Stimulated activated naive CD4-positive, alpha-beta T cell treated with Interleukin-2 at 50 U/mL for 16 hours (primary cell): Measurements from ENCODE around the gene LRRC7.

Experiments used
- DNase-seq: peaks from one replicate; lab custom pipeline; 2025; lab: John Stamatoyannopoulos, UW

Gene LRRC7

DNA sequence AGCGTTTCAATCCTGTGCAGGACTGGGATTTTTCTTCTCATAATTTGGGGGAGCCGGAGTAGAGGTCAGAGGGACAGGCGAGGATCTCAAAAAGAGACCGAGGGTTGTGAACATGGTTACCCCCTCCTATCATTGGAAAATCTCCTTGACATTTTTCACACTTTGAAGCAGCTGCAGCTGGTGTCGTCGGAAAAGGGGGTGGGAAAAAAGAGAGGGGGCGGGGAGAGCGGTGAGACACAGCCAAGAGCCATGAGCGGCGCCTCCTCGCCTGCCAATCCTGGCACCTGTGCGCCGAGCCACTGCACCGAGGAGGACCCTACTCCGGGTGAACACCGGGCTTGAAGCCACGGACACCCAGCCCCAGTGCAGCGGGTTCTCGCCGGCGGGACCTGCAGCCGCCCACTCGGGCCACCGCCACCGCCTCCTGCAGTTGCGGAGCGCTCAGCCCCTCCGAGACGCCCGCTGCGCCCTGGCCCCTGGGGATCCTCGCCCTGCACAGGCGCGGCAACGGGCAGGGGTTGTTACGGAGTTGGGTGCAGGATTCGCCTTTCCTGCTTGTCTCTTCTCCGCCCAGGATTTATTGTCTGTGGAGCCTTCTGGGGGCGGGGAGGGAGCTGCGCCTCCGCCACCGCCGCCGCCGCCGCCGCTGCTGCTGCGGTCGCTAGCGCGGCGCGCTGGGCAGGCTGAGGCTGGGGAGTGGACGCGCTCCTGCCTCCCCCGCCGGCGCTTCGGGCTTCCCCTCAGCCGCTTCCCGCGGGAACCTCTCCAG is at the start of gene LRRC7:
LRRC7 (plus strand) TSS at position 271 of the 769 bp plus-strand sequence. CDS start 718 bp downstream, outside the sequence.
- DNase-seq = no peak

- DNase-seq = no peak
These were observed 48.7 kb upstream of the LRRC7 start for GRCh38 chr1:69519006-69519405.

DNA sequence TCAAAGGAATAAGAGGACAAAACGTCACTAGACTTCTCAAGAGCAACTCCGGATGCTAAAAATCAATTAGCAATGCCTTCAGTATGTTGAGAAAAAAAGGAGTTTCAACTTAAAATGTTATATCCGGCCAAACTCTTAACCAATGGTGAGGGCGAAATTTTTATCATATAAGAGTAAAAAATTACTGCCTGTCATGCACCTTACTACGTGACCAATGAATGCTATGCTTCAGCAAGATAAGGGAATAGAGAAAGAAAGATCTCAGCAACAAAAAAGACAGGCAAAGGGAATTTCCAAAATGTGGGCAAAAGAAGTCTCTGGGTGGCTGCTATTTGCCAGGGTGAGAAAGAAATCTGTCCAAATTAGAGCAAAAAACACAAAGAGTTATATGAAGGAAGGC is 47.4 kb upstream of the LRRC7 start:
- DNase-seq = no peak

DNA sequence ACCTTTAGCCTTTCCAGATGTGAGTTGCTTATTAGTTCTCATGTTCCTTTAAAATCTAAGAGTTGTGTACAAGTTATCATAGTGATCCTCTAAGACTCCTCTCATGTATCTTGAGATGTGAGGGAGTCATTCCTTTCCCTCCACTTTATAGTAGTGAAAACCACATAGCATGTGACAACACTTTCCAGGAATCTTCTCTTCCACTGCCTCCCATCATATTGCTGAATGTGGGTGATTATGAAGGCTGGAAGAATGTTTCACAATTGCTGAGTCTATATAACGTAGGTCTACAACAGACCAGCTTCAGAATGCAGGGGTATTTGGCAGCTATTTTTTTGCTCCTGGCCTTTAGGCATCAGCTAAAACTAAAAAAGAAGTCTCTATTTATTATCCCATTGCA is 44.7 kb upstream of the LRRC7 start:
- DNase-seq = no peak

GRCh38 chr1:69523461-69523860 is 44.3 kb upstream of the LRRC7 start:
- no peak for DNase-seq

- DNase-seq = no peak
These were observed 43.7 kb upstream of the LRRC7 start for GRCh38 chr1:69524015-69524414.

- DNase-seq = no peak
These were observed 40.4 kb upstream of the LRRC7 start for GRCh38 chr1:69527273-69527672.

DNA sequence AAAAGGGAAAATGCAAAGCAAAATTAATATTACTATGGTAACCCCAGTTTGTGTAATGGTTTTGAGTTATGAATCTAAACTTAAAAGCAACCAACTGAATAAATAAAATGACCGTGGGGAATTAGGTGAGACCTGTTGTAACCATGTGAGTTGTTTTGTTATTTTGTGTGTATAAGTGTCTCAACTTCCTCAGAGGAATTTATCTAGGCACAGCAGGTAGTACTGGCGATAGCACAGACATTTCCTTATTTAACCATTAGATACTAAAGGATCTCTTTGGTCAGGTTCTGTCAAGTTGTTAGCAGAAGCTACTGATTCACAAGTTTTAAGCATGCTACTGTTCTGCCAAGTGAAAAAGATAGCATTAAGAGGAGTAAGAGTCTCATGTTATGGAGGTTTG is 39.3 kb upstream of the LRRC7 start:
- no peak for DNase-seq

DNA sequence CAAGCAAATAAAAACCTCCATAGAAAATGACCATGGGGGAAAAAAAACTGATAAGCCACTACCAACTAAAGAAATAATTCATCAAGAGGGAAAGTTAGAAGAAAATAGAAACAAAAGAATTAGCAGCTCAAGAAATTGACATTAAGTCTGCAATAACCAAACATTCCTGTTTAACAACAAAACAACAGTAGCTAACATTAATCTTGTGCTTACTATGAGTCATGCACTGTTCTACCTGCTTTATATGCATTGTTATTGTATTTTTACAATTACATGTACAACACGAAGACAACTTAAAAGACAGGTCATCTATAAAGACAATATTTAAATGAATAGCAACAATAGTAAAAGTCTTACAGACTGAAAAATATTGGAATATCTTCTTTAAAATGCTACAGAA is 34.4 kb upstream of the LRRC7 start:
- no peak for DNase-seq

DNA sequence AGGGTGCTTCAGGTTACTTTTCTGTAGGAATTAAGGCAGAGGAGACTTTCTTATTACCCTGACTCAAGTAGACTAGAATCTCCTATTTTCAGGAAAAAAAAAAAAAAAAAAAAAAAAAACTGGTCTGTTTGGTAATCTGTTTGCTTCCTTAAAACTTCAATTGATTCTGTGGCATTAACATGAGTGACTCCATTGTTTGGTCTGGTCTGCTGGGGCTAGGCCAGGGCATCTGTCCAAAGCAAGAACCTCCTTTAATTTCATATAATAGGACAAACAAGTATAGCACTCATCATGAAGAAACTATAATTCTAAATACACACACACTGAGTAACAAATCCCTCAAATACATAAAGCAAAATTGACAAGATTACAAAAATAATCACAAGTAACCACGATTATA is 32.9 kb upstream of the LRRC7 start:
- DNase-seq = no peak

GRCh38 chr1:69535490-69535889 is 32.2 kb upstream of the LRRC7 start:
- DNase-seq = no peak

DNA sequence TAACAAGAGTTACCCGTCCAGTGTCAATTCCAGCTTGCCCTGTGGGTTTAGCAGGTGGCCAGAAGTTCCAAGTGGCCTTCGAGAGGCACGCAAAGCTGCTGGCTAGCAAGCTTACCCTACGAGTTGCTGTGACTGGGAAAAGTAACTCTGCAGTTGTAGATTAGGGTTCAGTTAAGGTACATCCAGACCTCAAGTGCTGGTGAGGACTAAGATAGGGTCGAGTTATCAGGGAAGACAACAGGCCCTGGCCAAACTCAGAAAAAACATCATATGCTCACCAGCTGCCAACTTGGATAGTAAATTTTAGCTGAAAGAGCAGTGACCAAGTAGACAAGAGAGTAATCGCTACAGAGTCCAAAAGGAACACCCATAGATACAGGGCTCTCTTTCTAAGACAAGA is 27.7 kb upstream of the LRRC7 start:
- no peak for DNase-seq

DNA sequence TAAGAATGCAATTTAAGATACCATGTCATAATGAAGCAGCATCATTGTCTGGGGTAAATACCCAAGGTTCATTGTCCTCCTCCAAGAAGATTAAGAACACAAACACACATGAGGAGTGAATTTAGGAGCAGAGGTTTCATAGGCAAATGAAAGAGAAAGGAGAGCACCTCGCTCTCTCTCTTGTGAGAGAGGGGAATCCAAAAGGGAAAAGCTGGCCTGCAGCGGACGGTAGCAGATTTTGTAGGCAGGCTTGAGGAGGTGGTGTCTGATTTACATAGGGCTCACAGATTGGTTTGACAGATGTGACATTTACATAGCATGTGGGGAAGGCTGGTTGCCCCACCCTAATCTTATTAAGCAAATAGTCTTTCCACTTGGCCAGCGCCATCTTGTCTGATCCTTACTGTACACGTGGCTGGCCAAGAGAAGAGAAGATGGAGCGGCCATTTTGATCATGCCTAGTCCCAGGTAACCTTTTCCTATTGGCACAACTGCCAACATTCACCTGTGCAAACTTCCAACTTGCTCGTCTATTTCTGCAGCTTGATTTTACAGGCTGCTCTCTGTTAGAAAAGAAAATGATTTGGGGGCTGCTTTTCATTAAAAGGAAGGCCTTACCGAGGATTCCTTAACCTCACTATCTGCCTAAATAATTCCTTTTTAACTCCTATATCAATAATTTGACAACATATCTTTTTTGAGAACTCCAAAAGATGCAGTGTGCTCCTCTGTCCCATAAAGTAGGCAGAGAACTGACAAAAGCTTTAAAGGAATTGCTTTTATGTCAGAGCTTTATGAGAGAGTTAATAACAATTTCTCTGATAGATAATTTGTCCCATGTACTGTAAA is 16.0 kb upstream of the LRRC7 start:
- DNase-seq = no peak

DNA sequence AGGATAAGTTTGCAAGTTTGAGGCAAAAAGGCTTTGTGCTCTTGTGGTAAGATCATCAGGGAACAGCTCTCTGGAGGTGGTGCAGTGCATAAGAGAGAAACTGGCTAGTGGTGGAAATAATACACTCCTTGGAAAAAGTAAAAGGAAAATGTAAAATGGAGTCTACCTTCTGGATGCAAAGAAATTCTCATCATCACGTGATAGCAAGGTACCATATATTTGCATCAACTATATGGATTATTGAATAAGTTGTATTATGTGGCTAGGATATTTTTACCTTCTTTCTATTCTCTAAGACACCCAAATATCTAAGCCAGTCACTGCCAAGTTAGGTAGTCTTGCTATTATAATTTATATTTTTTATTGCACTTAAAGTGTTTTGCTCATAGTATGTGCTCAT is 14.0 kb upstream of the LRRC7 start:
- no peak for DNase-seq

DNA sequence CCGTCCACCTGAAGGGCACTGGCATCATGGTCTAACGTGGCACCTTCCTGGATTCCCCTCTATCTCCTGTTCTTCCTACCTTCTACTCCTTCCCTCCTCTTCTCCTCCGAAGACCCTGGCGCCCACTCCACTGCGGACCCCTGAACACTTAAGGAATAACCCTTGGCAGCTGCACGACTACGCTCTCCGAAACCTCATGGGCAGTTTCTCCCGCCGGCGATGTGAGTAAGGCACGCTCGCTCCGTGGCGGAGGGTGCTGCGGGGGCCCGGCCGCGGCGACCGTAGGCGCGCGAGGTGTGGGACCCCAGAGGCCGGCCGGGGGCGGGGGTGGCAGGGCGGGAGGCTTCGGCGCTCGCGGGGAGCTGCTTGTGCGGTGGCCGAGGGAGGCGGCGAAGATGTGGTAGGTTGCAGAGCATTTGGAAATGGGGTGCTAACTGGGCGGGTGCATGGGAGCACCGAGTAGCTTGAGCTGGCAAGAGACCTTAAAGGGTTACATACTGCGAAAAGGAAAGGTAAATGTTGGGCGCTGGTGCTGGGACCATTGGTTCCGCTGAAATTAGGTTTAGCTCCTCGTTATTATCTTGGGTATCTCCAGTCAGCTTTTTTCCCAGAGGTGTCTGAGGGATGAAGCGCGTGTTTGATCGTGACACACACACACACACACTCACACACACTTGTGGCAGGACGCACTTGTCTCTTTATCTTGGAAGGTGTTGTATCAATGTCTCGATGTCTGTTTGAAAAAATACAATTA is 876 bp downstream of the LRRC7 start:
- DNase-seq = no peak

DNA sequence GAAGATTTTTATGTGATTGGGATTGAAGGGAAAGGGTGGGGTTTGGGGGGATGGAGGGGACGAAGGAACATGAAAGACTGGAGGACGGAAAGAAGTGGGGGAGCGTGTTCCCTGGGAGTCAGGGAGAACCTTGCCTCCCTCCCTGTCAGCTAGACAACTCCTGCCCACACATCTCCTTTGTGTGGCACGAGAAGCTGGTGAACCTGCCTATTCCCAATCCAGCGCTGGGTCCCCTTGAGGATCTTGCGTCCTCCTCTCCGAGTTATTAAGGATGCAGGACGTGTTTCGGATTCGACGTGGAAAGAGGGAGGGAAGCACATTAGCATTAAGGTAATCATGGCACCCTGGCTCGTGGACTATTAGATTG is 1.4 kb downstream of the LRRC7 start:
- DNase-seq = no peak

DNA sequence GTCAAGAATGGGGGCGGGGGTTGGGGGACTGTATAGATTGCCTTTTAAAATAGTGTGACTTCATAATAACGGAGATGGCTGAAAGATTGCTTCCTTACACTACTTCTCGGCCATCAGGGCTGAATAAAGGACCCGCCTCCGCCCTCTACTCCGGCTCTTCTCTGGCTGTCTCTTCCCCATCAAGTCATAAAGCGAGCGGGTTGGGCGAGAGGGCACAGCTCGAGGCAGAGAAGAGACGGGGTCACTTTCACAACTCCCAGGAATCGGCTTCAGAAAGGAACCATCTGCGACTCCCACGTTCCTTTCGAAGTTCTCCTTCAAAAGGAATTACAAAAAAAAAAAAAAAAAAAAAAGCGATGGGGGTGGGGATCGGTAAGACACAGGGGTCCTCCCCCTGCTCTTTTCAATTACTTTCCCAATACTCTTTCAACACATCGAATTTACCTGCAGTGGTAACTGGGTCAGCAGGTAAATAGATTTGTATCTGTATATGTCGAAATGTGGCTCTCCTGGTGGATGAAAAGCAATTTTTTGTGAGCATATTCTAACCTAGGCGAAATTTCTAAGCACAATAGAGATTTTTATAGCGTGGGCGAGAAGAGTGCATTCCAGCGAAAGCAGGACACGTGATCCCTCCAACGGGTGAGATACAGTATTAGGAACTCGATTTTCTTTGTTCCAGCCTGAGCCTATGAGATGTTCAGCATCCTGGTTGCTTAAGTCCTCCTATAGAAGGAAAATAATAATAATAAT is 2.0 kb downstream of the LRRC7 start:
- DNase-seq = no peak

GRCh38 chr1:69570356-69570755 is 2.6 kb downstream of the LRRC7 start:
- DNase-seq = no peak

- DNase-seq = no peak
These were observed 5.2 kb downstream of the LRRC7 start for GRCh38 chr1:69572921-69573320.

DNA sequence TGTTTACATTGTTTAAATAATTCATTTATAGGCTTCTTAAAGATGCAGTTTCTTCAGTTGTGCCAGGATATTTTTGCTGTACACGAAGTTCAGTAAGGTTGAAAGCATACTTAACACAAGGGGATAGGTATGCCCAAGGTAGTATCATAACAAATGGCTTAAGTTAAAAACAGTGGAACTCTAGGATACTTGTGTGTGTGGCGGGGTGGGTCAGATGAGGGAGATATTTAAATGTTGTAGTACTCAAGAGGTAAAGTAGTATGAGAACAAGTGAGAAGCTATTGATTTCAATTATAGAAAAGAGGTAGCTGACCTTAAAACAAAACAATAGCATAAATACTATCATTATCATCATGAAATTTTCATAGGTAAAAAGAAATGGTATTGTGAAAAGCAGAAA is 6.2 kb downstream of the LRRC7 start:
- no peak for DNase-seq

GRCh38 chr1:69585666-69586065 is 17.9 kb downstream of the LRRC7 start:
- DNase-seq = no peak

- no peak for DNase-seq
These were observed 19.7 kb downstream of the LRRC7 start for GRCh38 chr1:69587391-69587790.
